Measurements from ENCODE around the gene PYCR2. TPM values are rescaled to one million over a fixed set of nuclear protein-coding genes. Genes with fewer than 3 reads are reported as not detected.

PYCR2 gene
- total and polyA plus RNA-seq, 10 of the 15 experiments (the other 5 are each of a cell fraction or from before 2014, with no cell fraction given) = 1.7 to 81.8 (median 54.9) TPM

- no peak for TF ChIP-seq TAF1 (IDR thresholded peaks at IDR 0.05; ENCODE audit: borderline replicate concordance, low read depth, low read length)
- no peak for TF ChIP-seq FOXK2 (IDR thresholded peaks at IDR 0.05)
- TF ChIP-seq ZBTB40 (IDR thresholded peaks at IDR 0.05; ENCODE audit: borderline replicate concordance) = no peak
- TF ChIP-seq KAT2A (conservative IDR thresholded peaks at IDR 0.05; ENCODE audit: control insufficient read depth, low read depth, low read length) = no peak
- no peak for TF ChIP-seq E4F1 (IDR thresholded peaks at IDR 0.05; ENCODE audit: borderline replicate concordance, partially characterized antibody)
- TF ChIP-seq E2F8 (IDR thresholded peaks at IDR 0.05; ENCODE audit: low read depth, partially characterized antibody) = no peak
- TF ChIP-seq SREBF1 (IDR thresholded peaks at IDR 0.05; ENCODE audit: low read length) = no peak
- no peak for TF ChIP-seq SUPT20H (IDR thresholded peaks at IDR 0.05; ENCODE audit: borderline replicate concordance, control insufficient read depth, low read depth, low read length)
- no peak for TF ChIP-seq ZBTB4 (CRISPR knock-in tag; IDR thresholded peaks at IDR 0.05)
- TF ChIP-seq MYB (IDR thresholded peaks at IDR 0.05; ENCODE audit: borderline replicate concordance, low read depth, low read length) = no peak
- no peak for TF ChIP-seq ZSCAN29 (IDR thresholded peaks at IDR 0.05)
- TF ChIP-seq ZNF24 (IDR thresholded peaks at IDR 0.05) = no peak
- TF ChIP-seq PAX8 (IDR thresholded peaks at IDR 0.05) = no peak
- TF ChIP-seq LARP7 (IDR thresholded peaks at IDR 0.05) = peak; percentile 37; the same call in 1 of the 2 replicates
Observed at GRCh38 chr1:225911191-225912130, 12.6 kb downstream of the PYCR2 start (continued).
